NCI-H2171 (cell line): ENCODE data around the gene SYT9.
"Not testable (repeated sequence)": the region's sequence is repeated elsewhere in the genome, so short reads cannot be mapped to it uniquely, and the experiment has no call there.

Experiments used
- DNase-seq: peaks from one replicate; lab custom pipeline; 2025; lab: John Stamatoyannopoulos, UW

Gene SYT9

DNA sequence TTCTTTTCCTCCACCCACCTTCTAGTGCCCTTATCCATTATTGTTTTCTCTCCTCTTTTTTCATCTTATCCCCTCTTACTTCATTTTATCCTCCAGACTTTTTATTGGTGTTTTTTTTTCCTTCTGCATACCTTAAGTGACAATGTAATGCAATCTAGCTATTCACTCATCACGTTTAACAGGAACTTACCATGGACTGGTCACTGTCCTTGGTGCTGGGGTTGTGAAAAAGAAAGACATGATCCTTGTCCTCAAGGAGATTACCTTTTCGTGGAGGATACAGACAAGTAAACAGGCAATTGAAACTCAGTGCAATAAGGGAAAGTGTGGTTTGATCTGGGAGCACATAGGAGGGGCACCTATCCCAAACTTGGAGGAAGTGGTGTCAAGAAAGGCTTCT, 20.7 kb downstream of the SYT9 start:
- no peak for DNase-seq

DNA sequence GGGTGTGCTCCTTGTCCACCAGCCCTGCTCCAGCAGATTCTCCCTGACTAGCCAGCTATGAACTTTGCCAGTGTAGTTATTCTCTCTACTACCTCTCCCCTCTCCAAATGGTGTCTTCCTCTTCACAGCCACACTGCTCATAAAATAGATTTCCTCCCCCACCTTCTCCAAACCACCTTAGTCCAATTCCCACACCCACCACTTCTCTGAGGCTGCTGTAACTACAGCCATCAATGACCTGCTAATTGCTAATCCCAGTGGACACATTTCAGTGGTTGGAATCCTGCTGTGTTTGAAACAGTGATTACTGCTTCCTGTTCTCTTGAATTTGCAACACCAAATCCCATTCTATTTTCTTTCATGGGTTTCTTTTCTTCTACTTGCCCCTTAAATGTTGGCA, 23.4 kb downstream of the SYT9 start:
- DNase-seq = no peak

DNA sequence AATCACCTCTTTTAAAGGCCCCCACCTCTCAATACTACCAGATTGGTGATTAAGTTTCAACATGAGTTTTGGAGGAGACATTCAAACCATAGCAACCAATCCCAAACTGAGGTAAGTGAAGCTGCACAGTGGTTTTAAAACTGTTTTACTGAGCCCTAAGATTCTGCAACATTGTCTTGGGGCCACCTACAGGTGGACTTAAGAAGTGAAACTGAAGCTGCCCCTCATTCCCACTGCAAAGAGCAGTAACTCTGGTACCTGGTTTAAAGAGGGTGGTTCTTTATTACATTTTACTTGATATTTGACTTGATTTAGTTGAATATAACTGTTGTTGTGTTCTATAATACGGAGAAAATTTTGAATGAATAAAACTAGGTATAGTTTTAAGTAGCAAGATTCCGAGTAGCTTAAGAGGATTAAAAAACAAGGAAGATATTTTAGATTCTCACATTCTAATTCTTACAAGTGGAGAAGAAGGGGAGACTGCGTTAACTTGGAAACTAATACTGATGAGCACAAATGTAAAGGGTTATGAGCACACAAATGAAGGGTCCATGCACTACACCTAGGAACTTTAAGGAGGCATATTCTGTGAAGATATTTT, 26.7 kb downstream of the SYT9 start:
- no peak for DNase-seq

DNA sequence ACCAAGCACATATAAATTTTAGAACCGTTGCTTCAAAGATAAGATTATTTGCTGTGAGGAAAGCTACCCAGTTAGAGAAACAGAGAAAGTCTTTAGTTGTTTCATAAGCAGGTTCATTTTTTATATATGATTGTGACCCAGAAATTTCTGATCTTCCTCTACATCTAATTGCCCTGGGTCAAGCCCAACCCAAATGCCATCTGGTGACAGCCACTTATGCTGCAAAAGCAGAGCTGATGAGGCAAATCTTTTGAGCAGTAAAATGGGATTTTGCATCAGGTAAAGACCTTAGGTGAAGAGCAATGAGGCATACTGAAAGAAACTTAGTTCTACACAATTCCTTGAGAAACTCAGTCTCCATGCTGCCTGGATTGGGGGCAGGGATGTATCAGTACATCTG, 28.0 kb downstream of the SYT9 start:
- no peak for DNase-seq

DNA sequence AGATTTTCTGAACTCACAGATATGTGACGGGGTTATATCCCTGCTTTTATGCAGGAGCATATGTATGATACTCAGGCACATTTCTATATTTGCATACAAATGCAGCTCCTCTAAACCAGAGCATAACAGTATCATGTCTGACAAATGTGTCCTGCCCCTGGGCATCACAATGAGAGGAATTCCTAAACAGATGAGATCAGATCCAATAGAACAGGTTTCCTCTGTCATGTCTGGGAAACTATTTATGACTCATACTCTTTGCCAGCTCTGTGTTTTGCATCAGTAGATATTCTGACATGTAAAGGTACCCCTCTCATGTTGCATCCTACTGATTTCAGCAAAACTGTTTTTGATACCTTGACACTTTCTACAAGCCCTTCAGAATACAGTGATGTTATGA, 29.4 kb downstream of the SYT9 start:
- no peak for DNase-seq

DNA sequence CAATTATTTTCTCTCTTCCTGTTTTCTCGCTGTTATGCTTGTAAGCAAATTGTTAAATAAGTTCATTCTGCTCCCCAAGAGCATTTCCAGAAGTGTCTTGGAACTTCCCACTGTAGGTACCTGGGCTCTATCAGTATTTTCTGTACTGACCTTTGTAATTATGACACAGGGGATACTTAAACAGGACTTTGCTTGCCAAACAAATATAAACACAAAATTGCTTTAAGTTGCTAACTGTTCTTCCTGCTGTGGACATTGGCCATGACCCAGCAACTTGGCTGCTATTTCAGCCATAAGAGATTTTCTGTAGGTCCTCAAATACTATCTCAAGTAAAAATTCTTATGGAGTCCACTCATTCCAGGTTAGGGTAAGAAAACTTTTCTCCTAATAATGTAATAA, 30.1 kb downstream of the SYT9 start:
- no peak for DNase-seq

DNA sequence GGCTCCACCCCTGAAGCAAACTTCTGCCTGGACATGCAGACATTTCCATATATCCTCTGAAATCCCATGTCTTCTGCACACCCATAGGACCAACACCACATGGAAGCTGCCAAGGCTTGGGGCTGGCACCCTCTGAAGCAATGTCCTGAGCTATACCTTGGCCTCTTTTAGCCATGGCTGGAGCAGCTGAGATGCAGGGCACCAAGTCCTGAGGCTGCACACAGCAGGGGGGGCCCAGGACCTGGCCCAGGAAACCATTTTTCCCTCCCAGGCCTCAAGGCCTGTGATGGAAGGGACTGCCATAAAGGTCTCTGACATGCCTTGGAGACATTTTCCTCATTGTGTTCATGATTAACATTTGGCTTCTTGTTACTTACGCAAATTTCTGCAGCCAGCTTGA, 34.5 kb downstream of the SYT9 start:
- DNase-seq = no peak

DNA sequence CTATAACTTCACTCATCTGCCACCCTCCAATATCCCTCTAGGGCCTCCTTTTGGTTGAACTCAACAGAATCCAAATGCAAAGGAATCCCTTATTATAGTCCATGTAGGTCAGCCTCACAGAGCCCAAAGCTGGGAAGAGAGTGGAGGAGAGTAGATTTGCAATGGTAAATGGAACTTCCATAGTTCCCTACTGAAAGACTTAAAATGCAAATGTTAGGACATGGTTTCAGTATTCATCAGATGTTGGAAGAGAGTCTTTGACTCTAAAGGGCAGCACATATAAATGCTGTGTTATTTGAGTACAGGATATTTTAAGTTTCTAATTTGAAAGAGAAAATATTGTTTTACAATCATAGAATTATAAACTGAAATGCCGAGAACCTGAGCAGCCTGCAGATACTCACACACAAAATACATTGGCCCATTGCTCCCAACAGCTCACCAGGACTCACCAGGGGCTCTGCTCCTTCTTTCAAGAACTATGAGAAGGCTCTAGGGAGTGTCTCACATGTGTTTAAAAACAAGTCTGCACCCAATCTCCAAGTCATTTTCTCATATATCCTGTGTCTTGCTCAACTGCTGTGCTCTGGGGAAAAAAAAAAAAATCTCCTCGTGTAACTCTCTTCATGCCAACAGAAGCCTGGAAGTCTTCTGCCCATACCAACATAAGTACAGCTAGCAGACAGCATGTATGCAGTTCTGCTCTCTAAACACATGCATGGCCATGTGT, 39.6 kb downstream of the SYT9 start:
- no peak for DNase-seq

DNA sequence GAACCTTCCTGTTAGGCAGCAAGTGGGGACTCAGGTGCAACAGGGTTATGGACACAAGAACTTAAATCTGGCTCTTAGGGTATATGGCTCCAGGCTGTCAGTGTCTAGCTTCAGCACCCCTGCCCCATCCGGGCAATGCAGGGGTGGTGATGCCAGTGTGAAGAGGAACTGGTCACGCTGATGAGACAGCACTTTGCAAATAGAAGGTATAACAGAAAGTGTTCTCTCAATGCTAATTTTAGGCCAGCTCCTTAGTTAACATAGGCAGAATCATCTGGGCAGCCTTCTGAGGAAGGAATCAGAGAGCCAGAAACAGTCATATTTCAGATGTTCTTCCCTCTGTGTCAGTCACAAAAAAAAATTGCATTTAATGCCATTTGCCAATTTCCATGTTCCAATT, 41.2 kb downstream of the SYT9 start:
- no peak for DNase-seq

DNA sequence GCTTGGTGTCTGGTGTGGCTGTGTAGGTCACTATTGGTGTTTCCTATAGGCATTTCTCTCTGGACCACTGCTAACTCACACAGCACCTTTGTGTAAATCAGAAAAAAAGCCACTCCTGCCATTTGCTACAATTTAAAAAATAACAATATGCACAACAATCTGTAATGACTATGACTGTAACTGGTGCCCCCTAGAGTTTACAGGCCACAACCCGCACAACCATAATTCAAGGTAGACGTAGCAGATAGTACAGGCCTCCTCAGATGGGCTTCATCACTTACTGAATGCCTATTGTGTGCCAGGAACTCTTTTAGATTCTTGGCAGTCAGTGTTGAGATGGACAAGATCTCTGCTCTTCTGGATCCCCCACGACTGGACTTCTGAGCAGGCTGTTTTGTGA, 47.7 kb downstream of the SYT9 start:
- DNase-seq = no peak

DNA sequence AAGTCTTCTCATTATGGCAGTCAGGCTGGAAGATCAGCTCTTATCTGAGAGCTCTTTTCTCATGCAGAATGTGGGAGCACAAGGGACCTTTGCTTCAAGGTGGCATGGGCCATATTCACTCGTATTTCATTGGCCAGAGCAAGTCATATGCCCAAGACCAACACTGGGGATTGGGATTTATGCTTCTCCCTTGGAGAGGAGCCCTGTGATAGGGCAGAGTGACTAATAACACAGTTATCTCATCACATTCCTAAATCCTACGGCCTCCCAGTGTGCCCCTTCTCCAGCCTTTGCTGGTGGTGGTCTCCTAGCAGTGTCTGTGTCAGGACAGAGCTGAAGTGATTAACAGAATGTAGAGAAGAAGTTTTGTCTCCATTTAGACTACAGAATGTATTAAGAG, 48.6 kb downstream of the SYT9 start:
- no peak for DNase-seq

DNA sequence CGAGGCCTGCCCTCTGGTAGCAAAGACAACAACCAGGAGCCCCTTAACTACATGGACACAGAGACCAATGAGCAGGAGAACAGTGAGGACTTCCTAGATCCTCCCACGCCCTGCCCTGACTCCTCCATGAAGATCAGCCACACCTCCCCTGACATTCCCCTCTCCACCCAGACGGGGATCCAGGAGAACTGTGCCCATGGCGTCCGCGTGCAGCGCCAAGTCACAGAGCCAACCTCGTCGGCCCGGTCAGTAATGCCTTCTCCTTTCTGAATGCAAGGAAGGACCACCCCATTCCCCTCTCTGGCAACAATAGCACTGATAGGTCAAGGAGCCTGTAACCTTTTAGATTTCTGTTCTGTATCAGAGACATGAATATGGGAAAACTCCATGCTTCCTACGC, 51.4 kb downstream of the SYT9 start:
- DNase-seq = no peak

DNA sequence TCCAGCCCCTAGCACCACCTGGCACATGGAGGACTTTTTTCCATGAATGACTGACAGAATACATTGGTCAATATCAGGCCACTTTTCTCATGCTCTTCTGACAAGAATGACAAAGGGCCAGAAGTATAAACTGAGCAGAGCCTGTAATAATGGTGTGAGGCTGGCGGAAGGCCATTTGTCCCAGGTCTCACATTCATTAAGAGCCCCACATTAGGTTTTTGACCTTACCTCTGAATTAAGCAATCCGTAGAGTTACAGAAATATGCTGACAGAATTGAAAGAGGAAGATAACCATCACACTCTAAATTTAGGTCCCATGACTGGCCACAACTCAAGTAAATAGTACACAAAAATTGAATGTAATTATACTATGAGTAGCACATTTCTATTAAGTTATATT, 55.2 kb downstream of the SYT9 start:
- no peak for DNase-seq

DNA sequence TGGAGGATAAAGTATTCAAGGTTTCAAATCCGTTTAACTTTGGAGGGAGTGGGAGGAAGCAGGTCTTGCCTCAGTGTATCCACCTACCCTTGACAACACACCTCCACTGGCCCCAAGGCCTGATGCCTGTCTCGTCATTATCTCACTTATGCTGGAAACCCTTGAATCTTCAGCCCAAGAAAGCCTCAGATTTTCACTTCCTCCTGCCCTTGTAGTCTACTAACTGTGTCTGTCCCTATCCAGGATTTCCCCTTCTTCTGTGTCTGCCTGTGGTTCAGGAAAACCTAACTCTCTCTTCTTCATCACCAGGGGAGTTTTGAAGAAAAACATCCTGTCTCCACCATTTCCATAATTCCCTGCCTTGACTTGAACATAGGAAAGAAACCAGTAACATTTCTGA, 56.1 kb downstream of the SYT9 start:
- DNase-seq = no peak

DNA sequence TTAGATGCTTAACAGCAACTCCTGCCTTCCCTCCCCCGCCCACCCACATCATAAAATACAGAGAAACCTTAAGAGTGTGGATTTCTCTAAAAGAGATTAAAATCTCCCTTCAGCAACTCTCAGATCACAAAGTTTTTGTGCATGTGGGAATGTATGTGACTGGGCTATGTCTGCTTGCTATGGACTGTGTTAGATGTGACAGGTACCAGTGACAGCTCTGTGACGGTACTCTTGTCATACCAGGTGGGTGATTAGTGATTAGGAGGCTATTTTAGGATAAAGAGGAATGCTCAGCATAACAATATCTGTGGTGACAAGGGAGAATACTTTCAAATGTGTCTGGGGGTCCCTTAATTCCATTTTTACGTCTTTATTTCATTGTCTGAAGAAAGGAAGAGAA, 60.2 kb downstream of the SYT9 start:
- DNase-seq = no peak

DNA sequence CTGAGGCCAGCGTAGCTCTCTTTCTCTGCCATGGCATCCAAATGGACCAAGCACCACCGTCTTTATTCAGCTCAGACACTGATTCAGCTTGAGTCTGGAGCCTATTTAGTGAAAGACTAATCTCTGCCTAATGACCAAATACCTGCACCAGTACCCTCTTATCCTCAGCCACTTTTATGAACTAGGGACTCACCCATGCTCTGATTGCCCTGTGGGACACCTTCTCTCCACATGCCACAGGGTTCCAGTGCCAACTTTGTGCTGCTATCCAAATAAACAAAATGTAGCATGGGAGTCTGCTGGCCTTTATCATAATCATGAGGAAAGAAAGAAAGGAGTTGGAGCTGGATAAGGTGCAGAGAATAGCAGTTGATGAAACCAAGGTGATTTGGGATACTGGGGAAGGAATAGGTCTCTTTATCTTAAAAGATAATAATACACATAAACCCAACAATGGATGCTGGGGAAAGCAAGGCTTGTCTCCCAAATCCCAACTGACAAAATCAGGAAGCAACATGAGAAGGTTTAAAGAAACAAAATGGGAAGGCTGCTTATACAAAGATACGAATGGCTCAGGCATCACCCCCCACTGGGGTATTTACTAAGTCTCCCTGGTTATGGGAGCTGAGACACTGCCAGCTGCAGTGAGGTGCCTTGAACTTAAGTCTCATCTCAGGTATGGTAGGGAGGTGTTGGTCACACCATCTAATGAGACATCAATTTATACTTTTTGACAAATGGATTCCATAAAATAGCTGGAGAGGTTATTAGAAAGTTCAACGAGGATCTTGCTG, 63.3 kb downstream of the SYT9 start:
- DNase-seq = no peak

DNA sequence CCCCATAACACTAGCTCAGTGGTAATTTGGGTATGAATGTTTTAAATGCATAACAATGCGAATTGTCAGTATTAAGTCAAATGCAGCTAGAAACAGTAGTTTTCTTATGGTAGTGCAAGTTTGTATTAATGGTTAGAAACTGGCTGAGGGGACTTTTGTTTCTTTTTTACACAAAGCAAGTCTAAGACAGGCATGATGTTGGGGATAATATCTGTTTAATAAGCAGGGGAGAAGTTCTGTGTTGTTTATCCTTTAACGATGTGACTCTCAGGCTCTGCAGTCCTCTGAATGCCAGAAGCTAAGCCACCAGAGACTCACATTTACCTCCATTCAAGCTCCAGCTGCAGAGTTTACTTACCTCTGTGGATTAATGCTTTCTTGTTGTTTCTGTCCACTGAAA, 67.8 kb downstream of the SYT9 start:
- DNase-seq = no peak

DNA sequence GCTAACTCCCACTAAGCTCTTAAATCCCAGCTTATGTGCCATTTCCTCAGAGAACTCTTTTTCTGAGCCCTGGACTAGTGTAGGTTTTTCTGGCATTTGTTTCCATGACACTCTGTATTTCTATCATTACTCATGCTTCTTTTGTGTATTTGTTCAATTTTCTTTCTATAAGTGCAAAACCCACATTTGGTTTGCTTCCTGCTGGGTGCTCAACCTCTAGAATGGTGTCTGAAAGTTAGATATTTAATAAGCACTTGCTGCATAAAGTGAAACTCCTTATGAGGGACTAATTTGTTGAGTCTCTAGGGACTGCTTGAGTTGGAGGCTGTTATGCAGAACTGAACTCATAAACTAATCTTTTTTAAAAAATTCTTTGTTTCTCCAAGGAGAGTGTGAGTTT, 68.6 kb downstream of the SYT9 start:
- no peak for DNase-seq

DNA sequence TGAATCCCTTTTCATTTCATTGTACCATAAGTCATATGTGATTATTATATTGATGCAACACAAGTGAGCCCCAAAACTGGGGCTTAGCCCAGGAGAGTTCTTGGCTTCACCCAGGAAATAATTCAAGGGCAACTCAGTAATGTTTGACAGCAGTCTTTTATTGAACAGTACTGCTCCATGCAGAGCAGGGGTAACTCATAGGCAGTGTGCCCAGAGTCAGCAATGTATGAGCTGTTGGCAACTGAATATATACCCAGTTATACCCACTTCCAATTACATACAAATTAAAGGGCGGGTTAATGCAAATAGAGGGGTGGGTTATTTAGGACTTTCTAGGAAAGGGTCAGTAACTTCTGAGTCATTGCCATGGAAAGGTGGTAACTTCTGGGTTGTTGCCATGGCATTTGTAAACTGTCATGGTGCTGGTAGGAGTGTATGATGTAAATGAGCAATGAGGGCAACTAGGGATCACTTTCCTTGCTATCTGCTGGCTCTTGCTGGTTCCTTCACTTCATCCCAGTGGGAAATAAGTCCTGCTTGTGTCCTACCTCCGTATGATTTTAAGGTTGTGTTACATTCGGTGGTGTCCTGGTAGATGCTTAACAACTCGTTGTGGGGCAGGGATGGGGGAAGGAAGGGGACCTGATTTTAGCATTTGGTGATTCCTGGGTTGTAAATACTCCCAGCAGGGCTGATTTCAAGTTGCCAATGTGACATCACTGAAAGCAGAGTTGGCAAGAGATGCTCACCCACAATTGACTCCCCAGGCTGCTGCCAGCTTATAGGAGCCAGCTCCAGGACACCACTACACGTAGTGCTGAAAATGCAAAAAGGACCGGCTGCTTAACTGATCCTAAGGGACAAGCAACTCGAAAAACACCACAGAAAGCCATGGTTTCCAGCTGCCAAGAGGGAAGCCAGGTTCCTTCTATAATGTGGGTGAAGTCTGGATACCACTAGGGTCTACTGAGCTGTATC, 70.1 kb downstream of the SYT9 start:
- DNase-seq = no peak

DNA sequence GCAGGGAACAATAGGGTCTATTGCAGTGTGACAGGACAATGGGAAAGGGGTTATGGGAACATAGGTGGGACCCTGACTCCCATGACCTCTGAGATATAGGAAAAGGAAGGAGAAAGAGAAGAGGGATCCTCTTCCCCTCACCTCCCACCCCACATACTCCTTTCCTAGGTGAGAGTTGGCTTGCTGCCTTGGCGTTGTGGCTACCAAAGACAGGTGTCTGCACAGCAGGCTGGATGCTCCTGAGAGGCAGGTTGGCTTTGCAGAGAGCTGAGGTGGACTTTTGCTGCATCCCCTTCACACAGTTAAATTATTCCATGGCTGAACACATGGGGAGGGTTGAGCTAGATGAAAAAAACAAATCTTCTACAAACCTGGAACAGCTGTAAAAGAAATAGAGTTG, 80.7 kb downstream of the SYT9 start:
- no peak for DNase-seq

DNA sequence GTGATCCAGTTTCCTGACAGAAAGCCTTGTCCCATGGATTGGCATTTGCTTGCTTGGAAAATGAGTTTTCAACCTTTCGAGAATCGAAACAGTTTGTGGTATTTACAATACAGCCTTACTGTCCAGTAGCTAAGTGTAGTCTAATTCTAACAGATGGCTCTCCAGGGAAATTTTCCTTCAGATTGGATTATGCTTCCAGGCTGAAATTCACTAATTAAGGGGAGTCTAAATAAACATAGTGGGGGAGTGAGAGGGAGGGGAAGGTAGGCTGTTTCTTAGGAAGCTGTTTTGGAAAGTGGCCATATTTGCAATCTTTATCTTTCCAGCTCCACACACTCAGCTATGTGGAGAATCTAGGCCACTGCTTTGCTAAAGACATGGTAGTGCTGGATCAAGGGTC, 81.3 kb downstream of the SYT9 start:
- DNase-seq = no peak

DNA sequence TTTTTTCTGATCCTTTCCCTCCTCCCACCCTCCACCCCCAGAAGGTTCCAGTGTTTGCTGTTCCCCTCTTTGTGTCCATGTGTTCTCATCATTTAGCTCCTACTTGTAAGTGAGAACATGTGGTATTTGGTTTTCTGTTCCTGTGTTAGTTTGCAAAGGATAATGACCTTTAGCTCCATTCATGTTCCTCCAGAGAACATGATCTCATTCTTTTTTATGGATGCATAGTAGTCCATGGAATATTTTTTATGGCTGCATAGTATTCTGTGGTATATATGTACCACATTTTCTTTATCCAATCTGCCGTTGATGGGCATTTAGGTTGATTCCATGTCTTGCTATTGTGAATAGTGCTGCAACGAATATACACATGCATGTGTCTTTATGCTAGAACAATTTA, 83.7 kb downstream of the SYT9 start:
- DNase-seq = not testable (repeated sequence)
